Epithelial cell of prostate (primary cell): ENCODE results near the gene KIFBP.

ENCODE experiments used
- DNase-seq: peaks from one replicate; pipeline ENCODE4 v3.0.0-alpha.2; 2011; ENCODE audit warnings: low read depth, low spot score
- H3K27ac ChIP-seq: fragments of 450-650 bp; 2 replicates; pipeline ENCODE4 v1.5.1; 2017; ENCODE audit warnings: mild to moderate bottlenecking

Gene KIFBP

GRCh38 chr10:69045441-69046300, 57.1 kb downstream of the KIFBP start:
- DNase-seq = peak; percentile 86
- H3K27ac ChIP-seq = peak overlapping the region; percentile 96

GRCh38 chr10:69047111-69047832, 58.7 kb downstream of the KIFBP start:
- peak overlapping the region; percentile 96 for H3K27ac ChIP-seq
- no peak for DNase-seq

GRCh38 chr10:69048103-69048502, 59.5 kb downstream of the KIFBP start:
- peak overlapping the region; percentile 96 for H3K27ac ChIP-seq
- no peak for DNase-seq

GRCh38 chr10:69049566-69049961, 61.0 kb downstream of the KIFBP start:
- H3K27ac ChIP-seq = no peak overlapping the region
- DNase-seq = no peak

- no peak overlapping the region for H3K27ac ChIP-seq
- DNase-seq = no peak
Observed at GRCh38 chr10:69051303-69051702, 62.7 kb downstream of the KIFBP start.

- H3K27ac ChIP-seq = no peak overlapping the region
- no peak for DNase-seq
Observed at GRCh38 chr10:69051710-69052487, 63.3 kb downstream of the KIFBP start.

- DNase-seq = no peak
- H3K27ac ChIP-seq = no peak overlapping the region
Observed at GRCh38 chr10:69052736-69053135, 64.1 kb downstream of the KIFBP start.

GRCh38 chr10:69055241-69055640, 66.6 kb downstream of the KIFBP start:
- no peak for DNase-seq
- no peak overlapping the region for H3K27ac ChIP-seq

- H3K27ac ChIP-seq = no peak overlapping the region
- DNase-seq = no peak
Observed at GRCh38 chr10:69056129-69056528, 67.5 kb downstream of the KIFBP start.

GRCh38 chr10:69056536-69057260, 68.1 kb downstream of the KIFBP start:
- H3K27ac ChIP-seq = no peak overlapping the region
- DNase-seq = no peak

- H3K27ac ChIP-seq = no peak overlapping the region
Observed at GRCh38 chr10:69057261-69057950, 68.8 kb downstream of the KIFBP start.

GRCh38 chr10:69057951-69058297, 69.3 kb downstream of the KIFBP start:
- no peak overlapping the region for H3K27ac ChIP-seq

More at GRCh38 chr10:69057261-69057950, 68.8 kb downstream of the KIFBP start:
- DNase-seq = no peak

GRCh38 chr10:69060127-69060798, 71.7 kb downstream of the KIFBP start:
- DNase-seq = no peak
- H3K27ac ChIP-seq = no peak overlapping the region

More at GRCh38 chr10:69057951-69058297, 69.3 kb downstream of the KIFBP start:
- no peak for DNase-seq

GRCh38 chr10:69061305-69062161, 72.9 kb downstream of the KIFBP start:
- peak overlapping the region; percentile 77 for H3K27ac ChIP-seq
- no peak for DNase-seq

GRCh38 chr10:69062901-69063300, 74.3 kb downstream of the KIFBP start:
- no peak overlapping the region for H3K27ac ChIP-seq
- no peak for DNase-seq

GRCh38 chr10:69064762-69065328, 76.2 kb downstream of the KIFBP start:
- DNase-seq = no peak
- no peak overlapping the region for H3K27ac ChIP-seq

- no peak overlapping the region for H3K27ac ChIP-seq
- no peak for DNase-seq
Observed at GRCh38 chr10:69065406-69066361, 77.1 kb downstream of the KIFBP start.
